ENCODE results near the gene FOXK1. TPM values are rescaled to one million over a fixed set of nuclear protein-coding genes. Genes with fewer than 3 reads are reported as not detected.

The FOXK1 gene
- total and polyA plus RNA-seq, 9 of the 15 experiments (the other 6 are each of a cell fraction or from before 2014, with no cell fraction given): 0.32 to 45.5 (median 8.1) TPM

DNA sequence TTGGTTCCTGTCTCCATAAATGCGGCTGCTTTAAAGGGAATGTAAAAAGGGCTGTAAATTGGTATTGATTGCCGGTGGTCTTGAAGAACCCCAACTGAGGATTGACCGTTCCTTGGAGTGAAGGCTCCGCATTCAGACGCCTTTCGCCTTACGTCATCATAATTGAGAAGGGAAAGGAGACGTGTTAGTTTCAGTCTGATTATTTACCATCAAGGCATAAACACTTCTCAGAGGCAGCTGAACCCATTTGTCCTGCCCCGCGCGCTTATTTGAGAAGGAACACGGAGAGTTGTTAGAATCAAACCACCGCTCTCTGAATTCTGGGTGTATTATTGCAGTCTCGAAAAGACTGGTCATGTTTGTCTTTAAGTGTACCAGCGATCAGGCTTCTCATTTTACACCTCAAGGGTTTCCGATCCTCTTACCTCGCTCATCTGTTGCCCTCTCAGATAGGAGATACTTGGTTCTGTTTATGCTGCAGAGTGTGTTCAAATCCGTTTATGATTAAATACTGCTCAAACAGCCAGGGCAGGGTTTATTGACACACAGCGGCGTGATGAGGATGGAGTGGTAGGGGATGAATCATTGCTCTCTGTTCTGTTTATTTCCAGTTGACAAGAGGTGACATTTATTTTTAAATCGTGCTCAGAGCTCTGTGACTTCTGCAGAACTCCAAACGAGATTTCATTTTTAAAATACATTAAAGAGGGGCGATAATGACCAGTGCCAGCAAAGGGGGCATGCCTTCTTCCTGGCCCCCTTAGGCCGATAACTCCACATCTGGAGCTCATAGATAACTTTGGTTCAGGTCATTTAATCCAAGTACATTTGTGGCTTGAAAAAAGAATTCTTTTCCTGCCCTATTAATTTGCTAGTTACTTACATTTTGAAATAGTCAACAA, 30.4 kb downstream of the FOXK1 start (continued):
- TF ChIP-seq, protein P1, sequence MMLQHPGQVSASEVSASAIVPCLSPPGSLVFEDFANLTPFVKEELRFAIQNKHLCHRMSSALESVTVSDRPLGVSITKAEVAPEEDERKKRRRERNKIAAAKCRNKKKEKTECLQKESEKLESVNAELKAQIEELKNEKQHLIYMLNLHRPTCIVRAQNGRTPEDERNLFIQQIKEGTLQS (IDR thresholded peaks at IDR 0.05): 0 out of 2 replicates have a peak, but pooled peaks have one; percentile 10
- TF ChIP-seq, protein P1 (CRISPR knock-in tag; conservative IDR thresholded peaks at IDR 0.05): no peak
- TF ChIP-seq, protein P2, sequence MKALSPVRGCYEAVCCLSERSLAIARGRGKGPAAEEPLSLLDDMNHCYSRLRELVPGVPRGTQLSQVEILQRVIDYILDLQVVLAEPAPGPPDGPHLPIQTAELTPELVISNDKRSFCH (CRISPR knock-in tag; IDR thresholded peaks at IDR 0.05): no peak
- TF ChIP-seq, protein P2 (tag; IDR thresholded peaks at IDR 0.05): no peak
- TF ChIP-seq, protein P3, sequence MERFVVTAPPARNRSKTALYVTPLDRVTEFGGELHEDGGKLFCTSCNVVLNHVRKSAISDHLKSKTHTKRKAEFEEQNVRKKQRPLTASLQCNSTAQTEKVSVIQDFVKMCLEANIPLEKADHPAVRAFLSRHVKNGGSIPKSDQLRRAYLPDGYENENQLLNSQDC (CRISPR knock-in tag; IDR thresholded peaks at IDR 0.05): no peak
- TF ChIP-seq, protein P4, sequence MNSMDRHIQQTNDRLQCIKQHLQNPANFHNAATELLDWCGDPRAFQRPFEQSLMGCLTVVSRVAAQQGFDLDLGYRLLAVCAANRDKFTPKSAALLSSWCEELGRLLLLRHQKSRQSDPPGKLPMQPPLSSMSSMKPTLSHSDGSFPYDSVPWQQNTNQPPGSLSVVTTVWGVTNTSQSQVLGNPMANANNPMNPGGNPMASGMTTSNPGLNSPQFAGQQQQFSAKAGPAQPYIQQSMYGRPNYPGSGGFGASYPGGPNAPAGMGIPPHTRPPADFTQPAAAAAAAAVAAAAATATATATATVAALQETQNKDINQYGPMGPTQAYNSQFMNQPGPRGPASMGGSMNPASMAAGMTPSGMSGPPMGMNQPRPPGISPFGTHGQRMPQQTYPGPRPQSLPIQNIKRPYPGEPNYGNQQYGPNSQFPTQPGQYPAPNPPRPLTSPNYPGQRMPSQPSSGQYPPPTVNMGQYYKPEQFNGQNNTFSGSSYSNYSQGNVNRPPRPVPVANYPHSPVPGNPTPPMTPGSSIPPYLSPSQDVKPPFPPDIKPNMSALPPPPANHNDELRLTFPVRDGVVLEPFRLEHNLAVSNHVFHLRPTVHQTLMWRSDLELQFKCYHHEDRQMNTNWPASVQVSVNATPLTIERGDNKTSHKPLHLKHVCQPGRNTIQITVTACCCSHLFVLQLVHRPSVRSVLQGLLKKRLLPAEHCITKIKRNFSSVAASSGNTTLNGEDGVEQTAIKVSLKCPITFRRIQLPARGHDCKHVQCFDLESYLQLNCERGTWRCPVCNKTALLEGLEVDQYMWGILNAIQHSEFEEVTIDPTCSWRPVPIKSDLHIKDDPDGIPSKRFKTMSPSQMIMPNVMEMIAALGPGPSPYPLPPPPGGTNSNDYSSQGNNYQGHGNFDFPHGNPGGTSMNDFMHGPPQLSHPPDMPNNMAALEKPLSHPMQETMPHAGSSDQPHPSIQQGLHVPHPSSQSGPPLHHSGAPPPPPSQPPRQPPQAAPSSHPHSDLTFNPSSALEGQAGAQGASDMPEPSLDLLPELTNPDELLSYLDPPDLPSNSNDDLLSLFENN (IDR thresholded peaks at IDR 0.05; ENCODE audit: low read depth in 2 of 2, low read length in 2 of 2): no peak
- TF ChIP-seq WHSC1 (IDR thresholded peaks at IDR 0.05; ENCODE audit: low read length) (no peak), ARID2 (IDR thresholded peaks at IDR 0.05) (no peak)
- TF ChIP-seq, protein P5, sequence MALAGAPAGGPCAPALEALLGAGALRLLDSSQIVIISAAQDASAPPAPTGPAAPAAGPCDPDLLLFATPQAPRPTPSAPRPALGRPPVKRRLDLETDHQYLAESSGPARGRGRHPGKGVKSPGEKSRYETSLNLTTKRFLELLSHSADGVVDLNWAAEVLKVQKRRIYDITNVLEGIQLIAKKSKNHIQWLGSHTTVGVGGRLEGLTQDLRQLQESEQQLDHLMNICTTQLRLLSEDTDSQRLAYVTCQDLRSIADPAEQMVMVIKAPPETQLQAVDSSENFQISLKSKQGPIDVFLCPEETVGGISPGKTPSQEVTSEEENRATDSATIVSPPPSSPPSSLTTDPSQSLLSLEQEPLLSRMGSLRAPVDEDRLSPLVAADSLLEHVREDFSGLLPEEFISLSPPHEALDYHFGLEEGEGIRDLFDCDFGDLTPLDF (CRISPR knock-in tag; IDR thresholded peaks at IDR 0.05): no peak

Data from K562 (cell line).